GM19328 (cell line): ENCODE results near the gene ELK4.

Source experiments
- ATAC-seq: cut with Tn5 transposase; IDR thresholded peaks from one replicate; pipeline ENCODE4 v1.9.1; 2021; ENCODE audit warnings: mild to moderate bottlenecking, moderate library complexity; ENCODE audit not compliant: unreplicated experiment

Gene ELK4

GRCh38 chr1:205568135-205568468 is 63.7 kb downstream of the ELK4 start:
- ATAC-seq = no peak

GRCh38 chr1:205567716-205568115 is 64.1 kb downstream of the ELK4 start:
- no peak for ATAC-seq

- no peak for ATAC-seq
Measured at GRCh38 chr1:205565799-205566198, 66.0 kb downstream of the ELK4 start.

GRCh38 chr1:205563927-205564441 is 67.8 kb downstream of the ELK4 start:
- no peak for ATAC-seq

- no peak for ATAC-seq
Measured at GRCh38 chr1:205561501-205562203, 70.2 kb downstream of the ELK4 start.
